ENCODE measurements around the gene PRICKLE4.
A peak's percentile ranks its signal among the peaks of the same experiment; 100 is the strongest.

PRICKLE4 gene

GRCh38 chr6:41780551-41781365, at the start of gene PRICKLE4:
Gene PRICKLE4 (plus strand): TSS chr6:41780782. CDS start chr6:41783474, 2,692 bp downstream.
- DNase-seq, result peak; percentile 44

DNA sequence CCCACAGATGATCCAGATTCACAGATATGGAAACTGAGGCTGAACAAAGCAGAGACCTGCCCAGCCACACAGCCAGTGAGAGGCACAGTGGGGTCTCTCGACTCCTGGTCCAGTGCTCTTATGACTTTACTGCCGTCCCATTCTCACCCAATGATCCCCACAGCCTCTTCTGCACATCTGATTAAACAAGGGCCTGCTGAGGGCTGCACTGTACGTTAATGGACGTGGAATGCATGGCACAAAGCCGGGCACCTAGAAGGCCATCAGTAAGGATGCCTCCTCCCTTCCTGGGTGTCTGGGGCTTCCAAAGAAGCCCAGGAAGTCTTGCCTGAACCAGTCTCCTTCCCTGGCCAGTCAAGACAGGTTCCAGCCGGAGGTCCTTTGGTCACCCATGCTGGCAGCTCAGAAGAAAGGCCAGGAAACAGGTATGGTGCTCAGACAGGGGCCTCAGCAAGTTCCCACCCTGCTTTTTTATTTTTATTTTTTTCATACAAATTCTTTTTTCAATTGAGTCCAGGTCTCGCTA, 49.0 kb upstream of the PRICKLE4 start:
- DNase-seq, result no peak

DNA sequence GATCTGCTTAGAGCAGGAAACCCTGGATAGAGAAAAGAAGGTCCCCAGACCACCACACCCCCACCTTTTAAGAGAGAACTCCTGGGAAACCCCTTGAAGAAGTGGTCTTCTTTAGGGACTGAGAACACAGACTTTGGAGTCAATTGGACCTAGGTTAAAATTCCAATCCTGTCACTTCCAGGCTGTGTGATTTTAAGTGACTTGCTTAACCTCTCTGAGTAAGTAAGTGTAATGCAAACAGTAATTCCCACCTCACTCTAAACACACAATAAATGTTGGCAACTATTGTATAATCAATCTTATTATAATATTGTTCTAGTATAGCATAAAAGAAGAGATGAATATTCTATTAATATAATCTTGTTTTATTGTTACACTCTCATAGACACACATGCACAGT, 48.4 kb upstream of the PRICKLE4 start:
- no peak for DNase-seq

DNA sequence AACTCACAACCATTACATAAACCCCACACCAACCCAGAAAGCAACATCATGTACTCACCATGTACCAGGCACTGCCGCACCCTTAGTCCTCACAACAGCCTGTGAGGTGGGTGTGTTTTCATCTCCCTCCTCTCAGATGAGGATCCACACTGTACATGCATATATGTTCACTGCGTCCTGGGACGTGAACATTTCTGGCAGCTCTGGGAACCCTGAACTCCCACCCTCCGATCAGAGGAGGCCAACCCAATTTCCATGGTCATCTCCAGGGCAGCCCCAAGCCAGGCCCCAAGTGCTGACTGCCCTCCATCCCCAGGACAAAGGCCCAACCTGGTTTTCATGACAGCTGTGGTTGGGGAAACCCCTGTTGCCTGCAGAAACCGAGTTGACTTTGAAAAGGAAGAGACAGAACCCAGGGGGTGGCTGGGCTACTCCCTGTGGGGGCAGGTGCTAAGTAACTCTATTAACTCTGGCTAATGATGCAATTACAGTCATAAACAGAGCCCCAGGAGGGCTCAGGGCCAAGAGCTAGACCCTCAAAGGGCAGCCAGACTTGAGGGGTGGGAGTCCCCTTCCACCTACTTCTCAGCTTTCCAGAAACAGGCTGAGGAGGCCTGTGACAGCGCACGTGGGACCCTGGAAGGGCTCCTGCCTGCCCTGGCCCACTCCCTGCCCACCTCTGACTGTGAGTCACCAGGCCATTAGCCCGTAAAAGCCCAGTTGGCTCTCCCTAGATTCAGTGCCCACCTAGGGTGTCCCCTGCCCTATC, 47.8 kb upstream of the PRICKLE4 start:
- DNase-seq, result peak; percentile 74

- DNase-seq, result no peak
Observed at GRCh38 chr6:41733360-41733706, 47.2 kb upstream of the PRICKLE4 start.

DNA sequence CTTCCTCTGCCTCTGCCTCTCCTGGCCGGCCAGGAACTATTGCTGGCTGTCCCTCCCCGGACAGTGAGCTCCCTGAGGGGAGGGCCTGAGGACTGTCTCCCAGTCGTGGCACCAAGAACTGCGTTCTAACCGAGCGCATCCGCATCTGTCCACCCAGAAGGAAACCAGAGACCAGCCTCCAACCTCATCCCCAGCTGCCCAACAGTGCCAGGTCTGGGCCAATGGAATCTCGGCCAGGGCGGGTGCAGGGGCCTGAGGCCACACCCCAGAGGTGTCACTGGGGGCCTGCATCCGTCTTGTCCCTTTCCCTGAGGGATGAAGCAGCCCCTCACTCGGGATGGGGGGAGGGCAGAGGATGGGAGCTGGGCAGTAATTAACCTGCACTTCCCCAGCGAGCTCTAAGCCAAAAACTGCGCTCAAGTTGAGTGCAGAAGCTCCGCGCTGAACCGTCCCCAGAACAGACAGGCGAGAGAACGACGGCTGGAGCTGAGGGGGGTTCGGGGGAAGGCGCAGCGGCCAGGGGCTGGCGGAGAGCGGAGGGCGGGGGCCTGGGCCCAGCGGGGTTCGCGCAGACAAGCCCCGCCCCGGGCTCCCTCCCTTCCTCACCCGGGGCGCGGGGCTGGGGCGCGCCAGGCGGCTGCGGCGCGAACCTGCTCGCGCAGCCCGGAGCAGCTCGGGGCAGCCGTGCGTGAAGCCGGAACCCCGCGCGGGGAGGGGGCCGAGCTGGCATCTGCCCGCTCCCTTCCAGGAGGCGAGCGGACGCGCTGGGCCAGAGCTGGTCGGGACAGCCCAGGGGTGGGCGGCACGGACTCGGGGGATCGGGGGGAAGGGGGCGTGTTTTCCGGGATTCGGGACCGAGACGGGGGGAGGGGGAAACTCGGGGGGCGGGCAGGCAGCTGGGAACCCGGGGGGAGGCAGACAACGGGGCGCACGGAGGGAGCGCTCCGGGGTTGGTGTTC, 46.6 kb upstream of the PRICKLE4 start:
- peak; percentile 70 for DNase-seq

GRCh38 chr6:41734666-41735426, 45.7 kb upstream of the PRICKLE4 start:
- peak; percentile 35 for DNase-seq

DNA sequence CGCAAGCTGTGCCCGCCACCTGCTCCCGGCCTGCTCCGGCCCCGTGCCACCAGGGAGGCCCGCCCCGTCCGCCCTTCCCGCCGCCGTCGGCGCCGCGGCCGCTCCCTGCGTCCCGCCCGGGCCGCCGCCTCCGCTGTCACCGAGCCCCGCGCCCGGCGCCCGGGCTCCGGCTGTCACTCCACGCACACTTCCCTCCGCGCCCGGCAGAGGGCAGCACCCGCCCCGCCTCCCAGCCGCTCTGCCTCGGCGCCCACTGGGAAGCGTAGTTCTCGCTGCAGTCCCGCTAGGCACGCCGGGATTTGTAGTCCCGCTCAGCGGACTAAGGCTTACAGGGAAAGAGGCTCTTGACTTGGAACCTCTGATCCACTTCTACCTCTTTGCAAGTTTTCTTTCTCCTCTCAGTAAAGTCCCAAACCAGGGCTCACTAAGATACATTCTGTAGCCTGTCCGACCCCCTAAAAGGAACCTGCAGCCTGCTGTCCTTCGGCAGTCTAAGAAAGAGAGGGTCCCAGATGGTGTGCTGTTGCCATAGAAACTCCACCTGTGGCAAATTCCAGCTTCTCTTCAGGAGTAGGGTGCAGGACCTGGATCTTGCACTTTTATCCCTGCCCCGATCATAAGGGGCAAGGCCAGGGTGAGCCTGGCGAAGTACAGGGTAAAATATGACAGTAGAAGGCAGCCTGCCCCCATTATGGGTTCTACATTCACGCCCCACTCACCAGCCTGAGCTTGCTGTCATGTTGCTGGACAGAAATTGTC, 45.0 kb upstream of the PRICKLE4 start, which contains the start of gene TFEB:
Gene TFEB, minus strand, starts transcription at position 182 of the 759 bp plus-strand sequence. CDS start 44,395 bp downstream, outside the sequence.
- peak; percentile 85 for DNase-seq

GRCh38 chr6:41736186-41736733, 44.3 kb upstream of the PRICKLE4 start:
- no peak for DNase-seq

GRCh38 chr6:41736800-41737555, 43.6 kb upstream of the PRICKLE4 start:
- no peak for DNase-seq

DNA sequence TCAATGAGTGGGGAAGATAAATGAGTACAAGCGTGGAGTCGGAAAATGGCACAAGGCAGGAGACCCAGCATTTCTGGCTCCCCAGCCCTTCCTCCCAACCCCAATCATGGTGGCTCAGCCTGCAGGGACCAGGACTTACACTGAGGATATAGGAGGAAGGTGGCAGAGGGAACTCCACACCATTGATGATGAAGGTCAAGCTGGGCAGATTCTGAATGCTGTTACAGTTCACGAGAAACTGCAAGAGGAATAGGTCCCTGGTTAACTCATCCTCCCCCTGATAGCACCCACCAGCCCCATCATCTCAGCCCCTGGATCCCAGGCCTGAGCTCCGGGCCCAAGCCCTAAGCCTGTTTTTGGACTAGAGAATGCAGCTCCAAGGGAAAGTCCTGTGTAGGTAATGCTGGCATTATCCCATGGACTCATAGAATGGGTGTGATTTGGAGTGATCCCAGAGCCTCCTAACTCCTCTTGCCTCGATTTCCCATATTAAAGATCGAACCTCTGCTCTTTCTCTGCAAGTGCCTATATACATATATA, 42.9 kb upstream of the PRICKLE4 start:
- DNase-seq, result no peak

- DNase-seq, result no peak
Observed at GRCh38 chr6:41739041-41739440, 41.5 kb upstream of the PRICKLE4 start.

DNA sequence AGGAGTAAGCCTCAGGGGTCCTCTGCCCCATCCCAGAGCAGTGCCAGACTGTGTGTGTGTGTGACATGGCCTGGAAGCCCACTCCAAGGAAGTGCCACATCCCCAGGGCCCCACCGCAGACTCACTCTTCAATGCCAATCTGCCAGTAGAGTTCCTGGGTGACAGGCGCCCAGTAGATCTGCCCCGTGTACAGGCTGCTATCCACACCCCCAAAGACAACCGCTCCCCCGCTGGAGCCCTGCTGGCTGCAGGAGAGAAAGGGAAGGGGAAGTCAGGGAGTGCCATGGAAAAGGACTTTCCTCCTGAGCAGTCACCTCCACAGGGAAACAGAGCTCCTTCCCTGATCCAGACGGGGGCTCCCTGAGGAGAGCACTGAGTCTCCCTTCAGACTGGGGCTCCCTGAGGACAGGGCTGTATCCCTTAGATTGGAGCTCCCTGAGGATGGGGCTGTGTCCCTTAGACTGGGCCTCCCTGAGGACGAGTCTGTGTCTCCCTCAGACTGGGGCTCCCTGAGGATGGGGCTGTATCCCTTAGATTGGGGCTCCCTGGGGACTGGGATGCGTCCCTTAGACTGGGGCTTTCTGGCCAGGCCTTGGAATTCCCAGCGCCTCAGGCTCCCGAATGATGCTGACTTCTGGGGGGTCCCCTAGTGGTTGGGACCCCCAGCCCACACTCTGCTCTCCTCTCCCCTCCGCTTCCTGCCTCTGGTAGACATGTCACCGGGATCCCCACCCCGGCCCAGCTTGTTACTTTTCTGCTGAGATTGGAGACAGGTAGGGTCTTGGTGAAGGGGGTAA, 40.0 kb upstream of the PRICKLE4 start:
- no peak for DNase-seq

DNA sequence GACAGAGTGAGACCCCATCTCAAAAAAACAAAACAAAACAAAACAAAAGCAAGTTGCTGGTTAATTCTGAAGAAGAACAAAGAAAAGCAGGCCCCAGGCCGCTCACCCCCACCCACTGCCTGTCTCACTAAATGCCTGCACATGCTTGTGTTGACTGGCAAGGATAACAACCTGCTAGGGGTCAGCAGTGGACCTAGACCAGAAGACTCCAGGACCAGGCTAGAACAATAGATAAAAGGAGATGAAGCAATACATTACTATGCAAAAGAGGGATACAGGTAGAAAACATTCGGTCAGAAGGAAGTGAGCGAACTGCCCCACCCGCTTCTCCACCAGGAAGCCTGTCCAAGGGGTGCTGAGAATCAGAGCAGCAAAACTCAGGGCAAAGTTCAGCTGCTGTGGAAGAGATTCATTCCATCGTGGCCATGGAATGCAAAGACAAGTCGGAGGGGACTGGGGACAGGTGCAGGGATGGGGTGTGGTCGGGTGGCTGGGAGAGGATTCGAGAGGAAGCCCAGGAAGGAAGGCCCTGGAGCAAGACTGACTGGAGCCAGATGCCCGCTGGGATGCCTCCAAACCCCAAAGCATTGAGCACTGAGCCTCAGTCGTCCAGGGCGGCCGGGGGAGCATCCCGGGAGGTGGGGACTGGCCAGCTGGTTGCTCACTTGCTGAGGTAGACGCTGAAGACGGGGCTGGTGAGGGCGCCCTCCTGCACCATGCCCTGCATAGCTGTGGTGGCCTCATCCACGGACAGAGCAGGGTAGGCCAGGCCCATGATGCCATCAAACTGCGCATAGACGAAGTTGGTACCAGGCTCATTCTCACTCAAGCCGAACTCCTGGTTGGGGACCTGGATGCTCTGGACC, 38.7 kb upstream of the PRICKLE4 start:
- DNase-seq, result no peak

GRCh38 chr6:41743406-41744235, 37.0 kb upstream of the PRICKLE4 start:
- no peak for DNase-seq

DNA sequence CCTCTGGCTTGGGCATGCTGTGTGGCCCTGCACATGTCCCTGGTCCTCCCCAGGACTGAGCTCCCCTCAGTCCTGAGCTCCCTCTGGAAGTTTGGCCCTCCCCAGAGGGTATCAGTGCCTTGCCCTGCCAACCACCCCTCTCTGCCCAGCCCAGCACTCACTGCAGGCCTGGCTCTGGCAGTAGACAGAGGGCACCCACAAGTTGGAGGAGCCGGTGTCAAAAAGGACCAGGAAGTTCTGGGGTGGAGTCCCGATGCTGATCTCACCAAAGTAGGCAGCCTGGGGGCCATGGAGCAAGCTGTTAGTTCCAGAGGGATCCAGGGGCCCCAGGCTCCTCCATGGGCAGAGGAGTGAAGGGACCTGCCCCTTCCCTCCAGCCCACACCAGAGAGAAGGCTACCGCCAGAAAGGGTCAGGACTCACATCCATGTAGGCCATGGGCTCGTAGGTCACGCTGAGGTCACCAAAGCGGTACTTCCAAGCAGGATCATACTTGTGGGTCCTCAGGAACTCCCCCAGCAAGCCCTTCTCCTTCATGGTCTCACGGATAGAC, 36.3 kb upstream of the PRICKLE4 start:
- DNase-seq, result no peak

DNA sequence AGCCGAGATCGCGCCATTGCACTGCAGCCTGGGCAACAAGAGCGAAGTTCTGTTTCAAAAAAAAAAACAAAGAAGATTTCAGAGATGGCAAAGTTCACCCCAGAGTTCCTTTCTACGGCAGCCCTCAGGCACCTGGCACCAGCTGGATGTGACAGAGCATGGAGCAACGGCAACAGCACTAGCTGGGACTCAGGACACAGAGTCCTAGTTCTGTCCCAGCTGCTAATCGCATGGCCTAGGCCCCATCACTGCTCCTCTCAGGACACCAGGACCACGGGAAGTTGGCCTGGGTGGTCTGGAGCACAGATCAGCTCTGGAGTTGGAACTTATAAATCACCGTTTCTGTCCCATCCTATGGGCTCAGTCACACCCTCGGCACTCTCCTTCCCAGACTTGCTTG, 34.5 kb upstream of the PRICKLE4 start:
- DNase-seq, result no peak

Measured in kidney glomerular epithelial cell (primary cell).